NCI-H82 treated with DMSO at 0.1 percent for 48 hours (cell line): ENCODE measurements around the gene SLC2A3.
A peak's percentile ranks its signal among the peaks of the same experiment; 100 is the strongest.
"Not testable (repeated sequence)": the region's sequence is repeated elsewhere in the genome, so short reads cannot be mapped to it uniquely, and the experiment has no call there.

Experiments
- DNase-seq: peaks from one replicate; lab custom pipeline; 2025; ENCODE audit not compliant: unreplicated experiment; lab: John Stamatoyannopoulos, UW

Gene SLC2A3

GRCh38 chr12:7917392-7918267, 18.4 kb downstream of the SLC2A3 start:
- DNase-seq = no peak

DNA sequence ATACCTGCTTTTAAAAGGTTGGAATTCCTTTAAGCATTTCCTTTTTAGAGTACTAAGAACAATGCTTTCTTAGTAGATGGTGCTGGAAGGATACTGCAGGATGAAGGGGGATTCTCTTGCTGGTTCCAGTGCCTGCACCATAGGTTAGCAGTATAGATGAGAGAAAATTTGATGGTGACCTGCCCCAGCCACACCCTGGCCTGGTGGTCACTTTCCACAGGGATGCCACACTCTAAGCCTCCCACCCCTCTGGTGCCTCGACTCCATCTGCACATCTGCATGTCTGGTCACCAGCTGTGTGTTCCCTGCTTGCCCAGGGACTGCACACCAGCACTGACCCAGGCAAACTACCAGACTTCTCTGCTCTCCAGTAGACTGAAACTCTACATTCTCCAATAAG, 19.1 kb downstream of the SLC2A3 start:
- DNase-seq = no peak

- DNase-seq = no peak
These were observed 20.2 kb downstream of the SLC2A3 start for GRCh38 chr12:7915661-7916403.

GRCh38 chr12:7910106-7910505, 25.9 kb downstream of the SLC2A3 start:
- not testable (repeated sequence) for DNase-seq

DNA sequence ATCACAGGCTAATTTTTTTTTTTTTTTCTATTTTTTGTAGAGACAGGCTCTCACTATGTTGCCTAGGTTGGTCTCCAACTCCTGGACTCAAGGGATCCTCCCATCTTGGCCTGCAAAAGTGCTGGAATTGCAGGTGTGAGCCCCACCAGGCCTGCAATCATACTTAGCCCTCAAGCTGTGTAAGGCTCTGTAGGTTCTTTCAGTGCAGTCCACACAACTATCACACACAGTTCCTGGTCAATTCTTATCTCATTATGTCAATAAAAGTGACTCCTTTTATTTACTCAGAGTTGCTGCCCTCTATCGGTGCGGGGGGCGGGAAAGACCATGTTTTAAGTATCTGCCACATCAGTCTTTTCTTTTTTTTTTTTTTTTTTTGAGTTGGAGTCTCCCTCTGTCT, 29.0 kb downstream of the SLC2A3 start:
- no peak for DNase-seq

GRCh38 chr12:7906303-7906702, 29.7 kb downstream of the SLC2A3 start:
- not testable (repeated sequence) for DNase-seq

GRCh38 chr12:7905600-7906125, 30.3 kb downstream of the SLC2A3 start:
- DNase-seq = not testable (repeated sequence)

DNA sequence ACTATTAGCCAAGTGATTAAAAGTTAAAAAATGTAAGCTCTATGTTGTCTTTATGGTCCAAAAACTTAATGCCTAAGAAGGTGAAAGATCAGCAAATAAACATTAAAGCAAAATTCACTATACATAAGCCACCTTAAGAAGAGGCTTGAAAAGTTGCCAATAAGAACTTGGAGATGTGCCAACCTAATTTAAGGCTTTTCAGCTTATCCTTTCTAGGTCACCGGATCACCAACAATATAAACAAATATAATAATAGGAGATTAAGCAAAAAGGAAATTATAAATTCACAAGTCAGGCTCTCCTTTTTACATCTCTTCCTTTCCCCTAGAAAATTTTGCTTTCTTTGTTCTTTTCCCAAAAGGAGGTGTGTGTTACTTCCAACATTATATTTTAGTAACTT, 30.9 kb downstream of the SLC2A3 start:
- peak; percentile 41 for DNase-seq

DNA sequence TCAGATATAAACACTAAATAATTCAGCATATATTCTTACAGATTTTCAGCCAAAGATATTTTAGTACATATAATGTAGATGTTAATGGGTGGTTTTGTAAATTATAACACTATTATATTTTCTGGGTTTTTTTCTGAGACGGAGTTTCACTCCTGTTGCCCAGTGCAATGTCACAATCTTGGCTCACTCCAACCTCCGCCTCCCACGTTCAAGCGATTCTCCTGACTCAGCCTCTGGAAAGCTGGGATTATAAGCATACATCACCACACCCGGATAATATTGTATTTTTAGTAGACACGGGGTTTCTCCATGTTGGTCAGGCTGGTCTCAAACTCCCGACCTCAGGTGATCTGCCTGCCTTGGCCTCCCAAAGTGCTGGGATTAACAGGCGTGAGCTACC, 33.6 kb downstream of the SLC2A3 start:
- not testable (repeated sequence) for DNase-seq

- no peak for DNase-seq
These were observed 36.2 kb downstream of the SLC2A3 start for GRCh38 chr12:7899755-7900154.

GRCh38 chr12:7896726-7897125, 39.3 kb downstream of the SLC2A3 start:
- DNase-seq = not testable (repeated sequence)

- DNase-seq = no peak
These were observed 43.6 kb downstream of the SLC2A3 start for GRCh38 chr12:7892186-7892980.

DNA sequence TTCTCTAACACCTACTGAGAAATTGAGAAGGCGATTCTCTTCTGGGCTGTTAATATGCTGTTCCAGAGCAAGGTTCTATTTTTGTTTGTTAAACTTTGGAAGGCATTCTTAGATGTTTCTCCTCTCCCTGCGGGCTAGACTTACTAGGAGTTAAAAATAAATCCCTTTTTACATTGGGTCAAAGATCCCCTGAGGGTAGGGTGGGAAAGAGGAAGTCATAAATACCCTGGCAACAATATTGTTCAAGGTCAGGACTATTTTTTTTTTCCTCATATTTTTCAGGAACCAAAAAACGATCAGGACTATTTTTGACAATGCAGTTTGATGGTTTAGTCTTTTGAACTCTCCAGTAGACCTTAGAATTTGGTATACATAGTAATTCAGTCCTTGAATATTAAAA, 51.3 kb downstream of the SLC2A3 start:
- DNase-seq = no peak

DNA sequence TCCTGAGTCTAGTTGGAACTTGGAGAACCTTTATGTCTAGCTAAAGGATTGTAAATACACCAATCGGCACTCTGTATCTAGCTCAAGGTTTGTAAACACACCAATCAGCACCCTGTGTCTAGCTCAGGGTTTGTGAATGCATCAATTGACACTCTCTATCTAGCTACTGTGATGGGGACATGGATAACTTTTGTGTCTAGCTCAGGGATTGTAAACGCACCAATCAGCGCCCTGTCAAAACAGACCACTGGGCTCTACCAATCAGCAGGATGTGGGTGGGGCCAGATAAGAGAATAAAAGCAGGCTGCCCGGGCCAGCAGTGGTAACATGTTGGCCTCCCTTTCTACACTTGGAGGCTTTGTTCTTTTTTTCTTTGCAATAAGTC, 54.3 kb downstream of the SLC2A3 start:
- DNase-seq = not testable (repeated sequence)

GRCh38 chr12:7880952-7881735, 54.8 kb downstream of the SLC2A3 start:
- DNase-seq = not testable (repeated sequence)

- no peak for DNase-seq
These were observed 56.7 kb downstream of the SLC2A3 start for GRCh38 chr12:7879246-7879645.

- no peak for DNase-seq
These were observed 58.6 kb downstream of the SLC2A3 start for GRCh38 chr12:7877420-7877819.

GRCh38 chr12:7872566-7873319, 63.2 kb downstream of the SLC2A3 start, which contains the start of gene SLC2A14:
SLC2A14 (minus strand) TSS chr12:7872915; CDS start chr12:7869880, 3,035 bp downstream.
- DNase-seq = no peak

DNA sequence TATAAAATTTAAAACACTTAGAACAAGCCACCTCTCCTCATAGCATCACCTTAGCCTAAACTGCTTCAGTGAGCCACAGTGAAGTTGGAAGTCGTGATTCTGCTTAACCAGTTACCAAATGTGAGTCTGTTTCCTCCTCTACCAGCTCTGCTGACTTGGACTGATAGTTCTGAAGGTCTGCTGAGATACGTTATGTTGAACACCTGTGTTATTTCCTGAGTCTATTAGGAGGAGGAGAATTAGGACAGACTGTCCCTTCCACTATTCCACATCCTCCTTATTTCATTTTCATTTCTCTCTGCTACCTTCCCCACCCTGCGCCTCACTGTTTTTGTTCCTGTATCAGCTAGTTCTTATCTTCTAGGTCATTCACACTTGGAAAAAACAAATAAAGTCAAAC, 65.7 kb downstream of the SLC2A3 start:
- DNase-seq = no peak
